ENCODE measurements around the gene LAMA5. TPM values are rescaled to one million over a fixed set of nuclear protein-coding genes. Genes with fewer than 3 reads are reported as not detected.

Gene LAMA5
- total and polyA plus RNA-seq, 2 of the 8 experiments (the other 6 are each of a cell fraction or from before 2014, with no cell fraction given), result 34.4 to 225 TPM

- TF ChIP-seq GTF2F1 (IDR thresholded peaks at IDR 0.05; ENCODE audit: borderline replicate concordance, low read depth, low read length) (no peak), ZNF274 (IDR thresholded peaks at IDR 0.05; ENCODE audit: borderline replicate concordance, extremely low read depth, low read length) (no peak), RAD21 (IDR thresholded peaks at IDR 0.05 in 1 of 2, conservative IDR thresholded peaks at IDR 0.05 in 1 of 2; ENCODE audit: low read depth in 2 of 2, low read length in 2 of 2) (no peak), RBBP5 (IDR thresholded peaks at IDR 0.05; ENCODE audit: borderline replicate concordance, low read depth, low read length) (0 out of 2 replicates have a peak, but pooled peaks have one; percentile 30), CEBPB (IDR thresholded peaks at IDR 0.05; ENCODE audit: low read depth, low read length) (no peak), PHF8 (conservative IDR thresholded peaks at IDR 0.05; ENCODE audit: low read depth, low read length) (0 out of 2 replicates have a peak, but pooled peaks have one; percentile 40)
Observed at GRCh38 chr20:62367136-62367632, at the start of gene LAMA5 (continued).

All from H1 (cell line).